Thymus (tissue), 11 donors: ENCODE results near the gene LGI2. TPM values are rescaled to one million over a fixed set of nuclear protein-coding genes. Genes with fewer than 3 reads are reported as not detected.
"Not testable (repeated sequence)": the region's sequence is repeated elsewhere in the genome, so short reads cannot be mapped to it uniquely, and the experiment has no call there.

Experiments used
- DNase-seq, 9 donors: peaks; one replicate each; pipeline ENCODE4 v3.0.0-alpha.2; 2013; ENCODE audit warnings: low spot score in 9 of 9, low read depth in 6 of 9, missing footprints in 1 of 9
- H3K27ac ChIP-seq, 2 donors: one replicate each; pipeline ENCODE4 v1.5.1; 2013; ENCODE audit warnings: control low read depth in 1 of 2, low read depth in 1 of 2, low read length in 1 of 2, mild to moderate bottlenecking in 1 of 2, moderate library complexity in 1 of 2
- H3K27me3 ChIP-seq, 2 donors: one replicate each; pipeline ENCODE4 v1.5.1; 2013; ENCODE audit warnings: low read length in 1 of 2; ENCODE audit not compliant: control insufficient read depth in 2 of 2, insufficient read depth in 1 of 2
- H3K36me3 ChIP-seq, 2 donors: one replicate each; pipeline ENCODE4 v1.5.1; 2013; ENCODE audit warnings: low read length in 1 of 2, mild to moderate bottlenecking in 1 of 2, moderate library complexity in 1 of 2; ENCODE audit not compliant: control insufficient read depth in 2 of 2, insufficient read depth in 2 of 2
- H3K4me1 ChIP-seq, 2 donors: one replicate each; pipeline ENCODE4 v1.5.1; 2013; ENCODE audit warnings: low read length in 2 of 2; ENCODE audit not compliant: control insufficient read depth in 2 of 2, insufficient read depth in 2 of 2
- H3K4me3 ChIP-seq, 2 donors: one replicate each; pipeline ENCODE4 v1.5.1; 2013; ENCODE audit warnings: low read length in 2 of 2, control low read depth in 1 of 2, mild to moderate bottlenecking in 1 of 2
- H3K9me3 ChIP-seq, 2 donors: one replicate each; pipeline ENCODE4 v1.5.1; 2013; ENCODE audit warnings: low read length in 1 of 2, mild to moderate bottlenecking in 1 of 2; ENCODE audit not compliant: control insufficient read depth in 2 of 2, insufficient read depth in 1 of 2
- WGBS: extraction: QIAGEN DNeasy Blood & Tissue Kit; methylation state at CpG from one replicate; pipeline ENCODE4 v1.1.7; 2013; 5-methylcytosine and 5-hydroxymethylcytosine counted together
- polyA plus RNA-seq: library from polyadenylated mRNA; stranded (reverse); fragments of 200-250 nt; gene quantifications from one replicate; pipeline ENCODE4 v1.2.3, GENCODE V29; 2013
- total RNA-seq: library from RNA; stranded (reverse); fragments of 120-200 nt; gene quantifications from one replicate; pipeline ENCODE4 v1.2.4, GENCODE V29; 2013
- donor health status: healthy.

The LGI2 gene
- total and polyA plus RNA-seq, 2 donors: 2.1 to 2.5 TPM

- 97% methylated on average over 2 of the region's 2 CpGs for WGBS
- H3K4me1 ChIP-seq: no peaks in the 10 kb centered on the region
- no peak overlapping the region for H3K4me3 ChIP-seq
- H3K36me3 ChIP-seq: no peaks in the 10 kb centered on the region
- DNase-seq: no peak
- H3K9me3 ChIP-seq: peaks cover 0 to 3% of the 10 kb centered on the region in 2 donors
- H3K27me3 ChIP-seq: no peaks in the 10 kb centered on the region
- no peak overlapping the region for H3K27ac ChIP-seq
Measured at GRCh38 chr4:25059791-25060190, 29.0 kb upstream of the LGI2 start.

- Histone ChIP-seq H3K27ac (no peak overlapping the region), H3K4me3 (no peak overlapping the region), H3K27me3 (no peaks in the 10 kb centered on the region), H3K36me3 (no peaks in the 10 kb centered on the region), H3K9me3 (peaks cover 0 to 3% of the 10 kb centered on the region in 2 donors), H3K4me1 (no peaks in the 10 kb centered on the region)
- no peak for DNase-seq
- 90% methylated on average over 8 of the region's 8 CpGs for WGBS
Measured at GRCh38 chr4:25058796-25059195, 28.1 kb upstream of the LGI2 start.

GRCh38 chr4:25057299-25057698 is 26.6 kb upstream of the LGI2 start:
- Histone ChIP-seq H3K9me3 (peaks cover 0 to 3% of the 10 kb centered on the region in 2 donors), H3K4me1 (no peaks in the 10 kb centered on the region), H3K36me3 (no peaks in the 10 kb centered on the region), H3K27ac (no peak overlapping the region), H3K4me3 (no peak overlapping the region), H3K27me3 (no peaks in the 10 kb centered on the region)
- no peak for DNase-seq
- 38% methylated on average over 8 of the region's 8 CpGs for WGBS

- not testable (repeated sequence) for H3K4me3 ChIP-seq, DNase-seq, H3K9me3 ChIP-seq, H3K4me1 ChIP-seq, H3K36me3 ChIP-seq, H3K27me3 ChIP-seq, H3K27ac ChIP-seq
- 96% methylated on average over 5 of the region's 5 CpGs for WGBS
Measured at GRCh38 chr4:25052037-25052436, 21.3 kb upstream of the LGI2 start.

- no peak for DNase-seq
- no peaks in the 10 kb centered on the region for H3K4me1 ChIP-seq
- H3K9me3 ChIP-seq: no peaks in the 10 kb centered on the region
- no peaks in the 10 kb centered on the region for H3K36me3 ChIP-seq
- no peaks in the 10 kb centered on the region for H3K27me3 ChIP-seq
- no peak overlapping the region for H3K4me3 ChIP-seq
- no peak overlapping the region for H3K27ac ChIP-seq
- 95% methylated on average over 1 of the region's 1 CpG for WGBS
Measured at GRCh38 chr4:25051534-25051933, 20.8 kb upstream of the LGI2 start.

GRCh38 chr4:25050370-25051078 is 19.8 kb upstream of the LGI2 start:
- Histone ChIP-seq H3K27ac (no peak overlapping the region), H3K36me3 (no peaks in the 10 kb centered on the region), H3K4me1 (no peaks in the 10 kb centered on the region), H3K4me3 (no peak overlapping the region), H3K9me3 (no peaks in the 10 kb centered on the region), H3K27me3 (no peaks in the 10 kb centered on the region)
- DNase-seq: no peak
- WGBS: 96% methylated on average over 5 of the region's 5 CpGs

- 81% methylated on average over 5 of the region's 5 CpGs for WGBS
- Histone ChIP-seq H3K4me1 (no peaks in the 10 kb centered on the region), H3K27ac (no peak overlapping the region), H3K4me3 (no peak overlapping the region), H3K36me3 (no peaks in the 10 kb centered on the region), H3K9me3 (no peaks in the 10 kb centered on the region), H3K27me3 (no peaks in the 10 kb centered on the region)
- DNase-seq: no peak
Measured at GRCh38 chr4:25043548-25043947, 12.8 kb upstream of the LGI2 start.

- Histone ChIP-seq H3K9me3 (no peaks in the 10 kb centered on the region), H3K36me3 (no peaks in the 10 kb centered on the region), H3K4me3 (no peak overlapping the region), H3K4me1 (no peaks in the 10 kb centered on the region), H3K27ac (no peak overlapping the region), H3K27me3 (peaks cover 38 to 45% of the 10 kb centered on the region in 2 donors)
- WGBS: 92% methylated on average over 4 of the region's 4 CpGs
- DNase-seq: no peak
Measured at GRCh38 chr4:25033526-25033925, 2.8 kb upstream of the LGI2 start.

GRCh38 chr4:25032126-25032525 is 1.4 kb upstream of the LGI2 start:
- peaks cover 44 to 53% of the 10 kb centered on the region in 2 donors for H3K27me3 ChIP-seq
- DNase-seq: no peak
- WGBS: 92% methylated on average over 2 of the region's 2 CpGs
- H3K9me3 ChIP-seq: no peaks in the 10 kb centered on the region
- H3K36me3 ChIP-seq: no peaks in the 10 kb centered on the region
- no peak overlapping the region for H3K27ac ChIP-seq
- H3K4me1 ChIP-seq: no peaks in the 10 kb centered on the region
- no peak overlapping the region for H3K4me3 ChIP-seq
